HG03432 (cell line): Measurements from ENCODE around the gene INS.
"Not testable (repeated sequence)": the region's sequence is repeated elsewhere in the genome, so short reads cannot be mapped to it uniquely, and the experiment has no call there.

Source experiments
- ATAC-seq: cut with Tn5 transposase; IDR thresholded peaks from one replicate; pipeline ENCODE4 v1.9.1; 2021; ENCODE audit warnings: mild to moderate bottlenecking, moderate library complexity; ENCODE audit not compliant: unreplicated experiment

INS gene

GRCh38 chr11:2136209-2136951 is 24.6 kb downstream of the INS start:
- ATAC-seq, result no peak

- ATAC-seq, result no peak
These were observed 25.3 kb downstream of the INS start for GRCh38 chr11:2135648-2136201.

- no peak for ATAC-seq
These were observed 25.9 kb downstream of the INS start for GRCh38 chr11:2135018-2135569.

- ATAC-seq, result no peak
These were observed 26.7 kb downstream of the INS start for GRCh38 chr11:2134022-2135010.

- no peak for ATAC-seq
These were observed 27.6 kb downstream of the INS start for GRCh38 chr11:2133241-2134021.

- ATAC-seq, result no peak
These were observed 28.2 kb downstream of the INS start for GRCh38 chr11:2132874-2133240.

- no peak for ATAC-seq
These were observed 28.8 kb downstream of the INS start for GRCh38 chr11:2132246-2132645.

- no peak for ATAC-seq
These were observed 29.4 kb downstream of the INS start for GRCh38 chr11:2131371-2132236.

- ATAC-seq, result no peak
These were observed 30.1 kb downstream of the INS start for GRCh38 chr11:2130881-2131352.

- ATAC-seq, result no peak
These were observed 31.2 kb downstream of the INS start for GRCh38 chr11:2129699-2130366.

GRCh38 chr11:2129308-2129698 is 31.7 kb downstream of the INS start:
- ATAC-seq, result no peak

GRCh38 chr11:2128511-2129307 is 32.3 kb downstream of the INS start:
- ATAC-seq, result no peak

- no peak for ATAC-seq
These were observed 32.9 kb downstream of the INS start for GRCh38 chr11:2128130-2128510.

GRCh38 chr11:2127482-2128129 is 33.4 kb downstream of the INS start:
- ATAC-seq, result no peak

GRCh38 chr11:2126520-2127085 is 34.4 kb downstream of the INS start:
- ATAC-seq, result no peak

GRCh38 chr11:2124736-2125484 is 36.1 kb downstream of the INS start:
- not testable (repeated sequence) for ATAC-seq

- no peak for ATAC-seq
These were observed 37.4 kb downstream of the INS start for GRCh38 chr11:2123628-2123960.
